Measurements from ENCODE around the gene MYO7A.
"Not testable (repeated sequence)": the region's sequence is repeated elsewhere in the genome, so short reads cannot be mapped to it uniquely, and the experiment has no call there.

MYO7A gene

DNA sequence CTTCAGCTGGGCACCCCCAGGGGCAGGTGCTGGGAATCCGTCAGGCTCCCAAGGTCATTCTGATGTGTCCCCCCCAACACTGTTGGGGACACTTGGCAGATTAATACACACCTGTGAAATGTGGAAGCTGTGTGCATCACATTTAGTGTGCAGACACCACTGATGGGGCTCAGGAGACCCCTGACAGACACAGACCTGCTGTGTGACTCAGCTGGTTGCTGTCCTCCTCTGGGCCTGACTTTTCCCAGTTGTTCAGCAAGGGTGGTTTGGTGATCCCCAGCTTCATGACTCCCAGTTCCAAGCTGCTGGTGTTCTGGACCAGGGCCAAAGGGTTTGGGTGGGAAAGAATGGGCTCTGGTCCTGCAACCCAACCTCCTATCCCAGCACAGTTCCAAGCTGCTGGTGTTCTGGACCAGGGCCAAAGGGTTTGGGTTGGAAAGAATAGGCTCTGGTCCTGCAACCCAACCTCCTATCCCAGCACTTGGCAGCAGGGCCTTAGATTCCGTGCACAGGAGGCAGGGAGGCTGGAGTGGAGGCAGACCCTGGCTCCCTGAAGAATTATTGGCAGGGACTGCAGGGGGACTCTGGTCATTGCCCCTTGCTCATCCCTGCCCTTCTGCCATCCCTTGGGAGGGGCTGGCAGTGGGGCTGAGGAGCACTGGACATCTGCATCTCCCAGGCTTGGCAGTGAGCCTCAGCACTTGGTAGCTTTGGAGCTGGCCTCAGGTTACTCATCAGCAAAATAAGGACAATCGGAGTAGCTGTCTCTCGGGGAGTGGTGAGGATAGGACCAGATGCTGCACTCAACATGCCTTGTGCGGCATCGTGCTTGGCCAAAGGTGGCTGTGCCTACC lies 33.8 kb upstream of the MYO7A start:
- H3K4me3 ChIP-seq (ENCODE audit: low read depth, low read length), result no peak overlapping the region
- no peak for DNase-seq (ENCODE audit: low read depth)
- TF ChIP-seq, protein P1, sequence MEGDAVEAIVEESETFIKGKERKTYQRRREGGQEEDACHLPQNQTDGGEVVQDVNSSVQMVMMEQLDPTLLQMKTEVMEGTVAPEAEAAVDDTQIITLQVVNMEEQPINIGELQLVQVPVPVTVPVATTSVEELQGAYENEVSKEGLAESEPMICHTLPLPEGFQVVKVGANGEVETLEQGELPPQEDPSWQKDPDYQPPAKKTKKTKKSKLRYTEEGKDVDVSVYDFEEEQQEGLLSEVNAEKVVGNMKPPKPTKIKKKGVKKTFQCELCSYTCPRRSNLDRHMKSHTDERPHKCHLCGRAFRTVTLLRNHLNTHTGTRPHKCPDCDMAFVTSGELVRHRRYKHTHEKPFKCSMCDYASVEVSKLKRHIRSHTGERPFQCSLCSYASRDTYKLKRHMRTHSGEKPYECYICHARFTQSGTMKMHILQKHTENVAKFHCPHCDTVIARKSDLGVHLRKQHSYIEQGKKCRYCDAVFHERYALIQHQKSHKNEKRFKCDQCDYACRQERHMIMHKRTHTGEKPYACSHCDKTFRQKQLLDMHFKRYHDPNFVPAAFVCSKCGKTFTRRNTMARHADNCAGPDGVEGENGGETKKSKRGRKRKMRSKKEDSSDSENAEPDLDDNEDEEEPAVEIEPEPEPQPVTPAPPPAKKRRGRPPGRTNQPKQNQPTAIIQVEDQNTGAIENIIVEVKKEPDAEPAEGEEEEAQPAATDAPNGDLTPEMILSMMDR (conservative IDR thresholded peaks at IDR 0.05; ENCODE audit: low read depth, low read length), result no peak

GRCh38 chr11:77094841-77095365 lies 33.1 kb upstream of the MYO7A start:
- H3K4me3 ChIP-seq (ENCODE audit: low read depth, low read length), result no peak overlapping the region
- TF ChIP-seq, protein P1 (conservative IDR thresholded peaks at IDR 0.05; ENCODE audit: low read depth, low read length), result peak; percentile 25
- no peak for DNase-seq (ENCODE audit: low read depth)

DNA sequence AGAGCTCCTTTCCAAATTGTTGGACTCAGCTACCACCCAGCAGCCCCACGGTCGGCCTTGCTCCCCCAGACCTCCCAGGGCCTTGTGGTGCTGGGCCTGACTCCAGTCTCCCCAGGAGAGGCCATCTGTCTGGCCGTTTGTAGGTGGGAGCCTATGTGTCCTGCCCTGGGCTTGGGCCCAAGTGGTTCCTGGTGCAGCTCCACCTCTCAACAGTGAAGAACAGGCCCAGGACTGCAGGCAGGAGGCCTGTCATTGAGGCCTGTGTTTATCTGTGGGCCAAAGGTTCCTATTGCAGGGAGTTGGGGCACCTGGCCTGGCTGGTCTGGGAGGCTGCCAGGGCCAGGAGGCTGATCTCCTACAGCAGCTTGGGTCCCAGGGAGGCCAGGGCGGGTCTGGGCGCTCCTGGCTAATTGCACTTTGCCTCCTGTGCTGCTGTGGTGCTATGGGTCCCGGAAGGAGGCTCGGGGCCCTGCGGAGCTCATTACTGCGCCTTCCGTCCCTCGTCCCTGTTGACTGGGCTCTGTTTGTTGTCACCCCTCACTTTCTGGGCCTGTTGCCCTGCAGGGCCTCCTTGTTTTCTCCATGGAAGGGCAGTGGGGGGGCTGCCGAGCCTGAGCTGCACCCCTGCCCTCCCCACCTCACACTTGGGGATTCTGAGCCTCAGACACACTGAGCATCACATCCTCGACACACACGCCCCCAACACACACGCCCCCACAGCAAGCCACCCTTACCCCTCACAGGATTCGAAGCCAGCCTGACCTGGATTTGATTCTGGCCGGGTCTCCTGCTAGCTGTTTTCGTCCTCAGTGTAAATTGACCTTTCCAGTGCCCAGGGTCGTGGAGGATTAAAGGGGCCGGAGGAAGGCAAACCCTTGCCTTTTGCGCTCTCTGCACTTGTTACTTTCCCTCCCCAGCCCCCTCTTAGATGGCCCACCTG lies 32.2 kb upstream of the MYO7A start:
- no peak overlapping the region for H3K4me3 ChIP-seq (ENCODE audit: low read depth, low read length)
- no peak for DNase-seq (ENCODE audit: low read depth)
- TF ChIP-seq, protein P1 (conservative IDR thresholded peaks at IDR 0.05; ENCODE audit: low read depth, low read length), result no peak

DNA sequence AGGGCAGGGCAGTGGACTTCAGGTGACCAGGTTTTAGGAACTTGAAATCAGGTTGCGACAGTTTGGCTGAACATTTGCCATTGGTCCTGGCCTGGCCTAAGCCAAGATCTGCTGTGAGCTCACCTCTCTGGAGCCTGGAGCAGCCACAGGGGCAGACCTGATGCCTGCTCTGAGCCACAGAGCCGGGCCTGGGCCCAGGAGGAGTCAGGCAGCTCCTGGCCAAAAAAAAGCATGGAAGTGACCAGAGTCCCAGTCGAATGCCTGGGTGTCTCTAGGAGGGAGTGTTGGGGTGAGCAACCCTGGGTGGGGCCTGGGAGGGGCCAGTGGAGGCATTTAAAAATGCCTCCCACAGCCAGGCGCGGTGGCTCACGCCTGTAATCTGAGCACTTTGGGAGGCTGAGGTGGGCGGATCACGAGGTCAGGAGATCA lies 31.4 kb upstream of the MYO7A start:
- TF ChIP-seq, protein P1 (conservative IDR thresholded peaks at IDR 0.05; ENCODE audit: low read depth, low read length), result no peak
- H3K4me3 ChIP-seq (ENCODE audit: low read depth, low read length), result no peak overlapping the region
- no peak for DNase-seq (ENCODE audit: low read depth)

DNA sequence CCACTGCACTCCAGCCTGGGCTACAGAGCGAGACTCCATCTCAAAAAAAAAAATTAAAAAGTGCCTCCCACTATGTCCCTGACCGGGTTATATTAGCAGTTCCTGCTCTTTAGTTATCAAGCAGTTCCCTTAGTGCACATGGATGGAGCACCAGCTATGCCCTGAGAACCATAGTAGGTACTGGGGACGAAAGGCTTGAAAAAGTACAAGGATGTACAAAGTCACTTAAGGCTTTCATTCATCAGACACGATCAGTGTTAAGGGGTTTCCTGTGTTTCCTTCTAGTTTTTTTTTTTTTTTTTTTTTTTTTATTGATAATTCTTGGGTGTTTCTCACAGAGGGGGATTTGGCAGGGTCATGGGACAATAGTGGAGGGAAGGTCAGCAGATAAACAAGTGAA lies 30.9 kb upstream of the MYO7A start:
- not testable (repeated sequence) for H3K4me3 ChIP-seq (ENCODE audit: low read depth, low read length); DNase-seq (ENCODE audit: low read depth)

DNA sequence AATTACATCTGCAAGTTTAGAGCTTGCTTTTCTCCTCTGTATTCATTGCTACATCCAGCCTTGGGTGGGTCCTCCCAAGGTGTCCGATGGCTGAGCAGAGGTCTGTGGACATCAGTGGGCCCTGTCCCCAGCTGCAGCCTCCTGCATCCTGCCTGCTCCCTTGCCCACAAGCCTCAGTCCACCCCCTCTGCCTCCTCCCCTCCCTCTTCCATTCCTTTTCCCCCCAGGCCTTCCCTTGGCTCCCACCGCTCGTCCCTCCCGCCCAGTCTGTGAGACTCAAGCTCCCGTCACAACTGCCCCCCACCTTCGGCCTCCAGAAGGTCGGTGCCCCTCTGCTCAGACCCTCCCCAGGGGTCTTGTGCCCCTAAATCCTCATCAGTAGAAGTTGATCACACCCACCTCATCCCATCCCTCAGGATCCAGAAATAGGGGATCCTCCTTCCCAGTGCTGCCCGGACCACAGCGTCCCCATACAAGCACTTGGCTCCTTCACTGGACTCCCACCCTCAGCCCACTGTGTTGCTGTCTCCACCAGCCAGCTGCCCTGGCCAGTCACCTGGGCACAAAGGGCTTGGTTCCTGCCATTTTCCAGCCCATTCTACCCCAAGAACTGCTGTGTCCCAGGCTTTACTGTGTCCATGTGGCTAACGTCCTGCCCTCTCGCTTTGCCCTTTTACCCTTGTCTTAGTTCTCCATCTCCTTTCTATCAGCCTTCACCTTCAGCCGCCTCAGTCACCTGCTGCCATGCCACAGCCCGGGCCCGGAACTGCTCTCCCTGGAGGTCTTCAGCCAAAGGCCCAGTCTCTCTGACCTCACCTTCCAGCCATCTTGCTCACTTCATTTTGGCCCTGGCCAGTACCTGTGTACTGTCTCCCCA lies 27.6 kb upstream of the MYO7A start:
- no peak for DNase-seq (ENCODE audit: low read depth)
- TF ChIP-seq, protein P1 (conservative IDR thresholded peaks at IDR 0.05; ENCODE audit: low read depth, low read length), result no peak
- no peak overlapping the region for H3K4me3 ChIP-seq (ENCODE audit: low read depth, low read length)

Data from choroid plexus epithelial cell (primary cell).